ENCODE results near the gene ADGRB3.
"Not testable (repeated sequence)": the region's sequence is repeated elsewhere in the genome, so short reads cannot be mapped to it uniquely, and the experiment has no call there.

Gene ADGRB3

DNA sequence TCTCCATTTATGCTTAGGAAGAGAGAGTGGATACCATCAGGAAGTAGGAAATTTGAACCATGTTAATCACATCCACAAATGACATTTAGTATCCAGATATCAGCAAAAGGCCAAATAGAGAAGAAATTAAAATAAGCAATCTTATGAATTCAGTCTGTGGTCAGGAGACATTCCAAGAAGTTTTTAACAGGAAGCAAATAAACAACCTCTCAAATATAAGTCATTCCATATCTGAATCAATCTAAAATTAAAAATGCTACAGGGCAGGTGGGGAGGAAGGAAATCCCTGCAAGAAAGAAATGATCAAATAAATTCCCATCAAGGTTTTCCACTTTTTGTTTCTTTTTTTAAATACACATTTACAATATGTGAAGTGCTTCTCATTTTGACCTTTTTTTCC lies 641.1 kb downstream of the ADGRB3 start:
- Histone ChIP-seq H3K9me3 (ENCODE audit: control insufficient read depth in 5 of 5, low read length in 5 of 5) (no peaks in the 10 kb centered on the region), H3K36me3 (ENCODE audit: control insufficient read depth in 5 of 5, insufficient read depth in 5 of 5, low read length in 5 of 5) (no peaks in the 10 kb centered on the region), H3K27ac (ENCODE audit: low read depth, low read length) (no peak overlapping the region), H3K4me1 (ENCODE audit: control insufficient read depth in 5 of 5, insufficient read depth in 5 of 5, low read length in 5 of 5) (no peaks in the 10 kb centered on the region), H3K27me3 (ENCODE audit: control insufficient read depth in 5 of 5, insufficient read depth in 4 of 5, low read length in 5 of 5) (no peaks in the 10 kb centered on the region), H3K4me3 (ENCODE audit: low read depth in 1 of 5, low read length in 5 of 5) (no peak overlapping the region), H3K9ac (ENCODE audit: low read length in 5 of 5) (no peak overlapping the region)

DNA sequence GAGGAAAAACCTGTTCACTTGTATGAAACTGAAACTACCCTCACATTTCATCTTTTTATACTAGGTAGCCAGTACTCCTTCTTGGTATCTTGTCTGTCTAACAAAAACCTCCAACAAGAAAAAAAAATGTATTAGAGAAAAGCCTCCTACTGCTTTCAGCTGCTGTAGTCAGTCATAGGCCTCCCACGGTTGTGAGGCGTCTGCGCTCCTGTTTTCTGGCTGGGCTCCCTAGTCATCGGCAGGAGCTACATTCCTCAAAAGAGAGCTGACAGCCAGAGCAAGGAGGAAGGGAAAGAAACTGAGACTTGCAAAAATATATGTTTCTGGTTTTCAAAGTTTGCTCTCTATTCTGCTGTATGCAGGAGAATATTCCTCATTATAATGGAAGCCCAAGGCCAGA lies 644.7 kb downstream of the ADGRB3 start:
- H3K27ac ChIP-seq (ENCODE audit: low read depth, low read length): no peak overlapping the region
- H3K4me1 ChIP-seq (ENCODE audit: control insufficient read depth in 5 of 5, insufficient read depth in 5 of 5, low read length in 5 of 5): no peaks in the 10 kb centered on the region
- no peaks in the 10 kb centered on the region for H3K36me3 ChIP-seq (ENCODE audit: control insufficient read depth in 5 of 5, insufficient read depth in 5 of 5, low read length in 5 of 5)
- no peaks in the 10 kb centered on the region for H3K27me3 ChIP-seq (ENCODE audit: control insufficient read depth in 5 of 5, insufficient read depth in 4 of 5, low read length in 5 of 5)
- H3K4me3 ChIP-seq (ENCODE audit: low read depth in 1 of 5, low read length in 5 of 5): no peak overlapping the region
- no peaks in the 10 kb centered on the region for H3K9me3 ChIP-seq (ENCODE audit: control insufficient read depth in 5 of 5, low read length in 5 of 5)
- no peak overlapping the region for H3K9ac ChIP-seq (ENCODE audit: low read length in 5 of 5)

- no peaks in the 10 kb centered on the region for H3K4me1 ChIP-seq (ENCODE audit: control insufficient read depth in 5 of 5, insufficient read depth in 5 of 5, low read length in 5 of 5)
- H3K27ac ChIP-seq (ENCODE audit: low read depth, low read length): no peak overlapping the region
- no peak overlapping the region for H3K4me3 ChIP-seq (ENCODE audit: low read depth in 1 of 5, low read length in 5 of 5)
- no peaks in the 10 kb centered on the region for H3K9me3 ChIP-seq (ENCODE audit: control insufficient read depth in 5 of 5, low read length in 5 of 5)
- H3K27me3 ChIP-seq (ENCODE audit: control insufficient read depth in 5 of 5, insufficient read depth in 4 of 5, low read length in 5 of 5): no peaks in the 10 kb centered on the region
- no peak overlapping the region for H3K9ac ChIP-seq (ENCODE audit: low read length in 5 of 5)
- H3K36me3 ChIP-seq (ENCODE audit: control insufficient read depth in 5 of 5, insufficient read depth in 5 of 5, low read length in 5 of 5): no peaks in the 10 kb centered on the region
Observed at GRCh38 chr6:69280858-69281257, 645.8 kb downstream of the ADGRB3 start.

DNA sequence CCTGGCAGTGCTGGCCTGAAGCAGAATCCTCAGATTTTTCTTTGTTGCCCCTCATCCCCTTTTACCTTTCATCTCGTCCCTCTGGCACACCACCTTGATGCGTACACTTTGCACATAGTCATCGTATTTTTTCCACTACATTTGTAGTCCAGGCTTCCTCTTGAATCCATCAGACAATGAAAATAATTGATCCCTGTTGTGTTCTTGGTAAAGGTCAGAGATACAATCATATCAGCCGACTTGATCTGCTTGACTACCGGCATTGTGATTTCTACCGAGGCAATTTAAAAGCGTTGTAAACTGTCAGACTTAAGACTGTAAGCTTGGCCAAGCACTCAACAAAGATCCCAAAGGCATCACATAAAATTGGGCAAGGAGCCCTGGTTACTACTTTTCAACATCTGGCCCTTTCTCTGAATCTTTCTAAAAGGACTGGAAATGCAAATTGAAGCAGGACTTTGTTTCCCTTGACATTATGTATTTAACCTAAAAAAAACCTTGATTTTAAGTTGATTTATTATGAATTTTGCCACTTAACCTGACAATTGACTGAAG lies 649.2 kb downstream of the ADGRB3 start:
- Histone ChIP-seq H3K36me3 (ENCODE audit: control insufficient read depth in 5 of 5, insufficient read depth in 5 of 5, low read length in 5 of 5) (no peaks in the 10 kb centered on the region), H3K4me3 (ENCODE audit: low read depth in 1 of 5, low read length in 5 of 5) (no peak overlapping the region), H3K27me3 (ENCODE audit: control insufficient read depth in 5 of 5, insufficient read depth in 4 of 5, low read length in 5 of 5) (no peaks in the 10 kb centered on the region)

GRCh38 chr6:69285054-69285453 lies 650.0 kb downstream of the ADGRB3 start:
- Histone ChIP-seq H3K36me3 (ENCODE audit: control insufficient read depth in 5 of 5, insufficient read depth in 5 of 5, low read length in 5 of 5) (no peaks in the 10 kb centered on the region), H3K9ac (ENCODE audit: low read length in 5 of 5) (no peak overlapping the region), H3K27me3 (ENCODE audit: control insufficient read depth in 5 of 5, insufficient read depth in 4 of 5, low read length in 5 of 5) (no peaks in the 10 kb centered on the region), H3K9me3 (ENCODE audit: control insufficient read depth in 5 of 5, low read length in 5 of 5) (peaks cover 0 to 3% (median 0%) of the 10 kb centered on the region in 5 donors), H3K27ac (ENCODE audit: low read depth, low read length) (no peak overlapping the region), H3K4me3 (ENCODE audit: low read depth in 1 of 5, low read length in 5 of 5) (no peak overlapping the region), H3K4me1 (ENCODE audit: control insufficient read depth in 5 of 5, insufficient read depth in 5 of 5, low read length in 5 of 5) (no peaks in the 10 kb centered on the region)

More for the DNA sequence above, 649.2 kb downstream of the ADGRB3 start:
- no peak overlapping the region for H3K9ac ChIP-seq (ENCODE audit: low read length in 5 of 5)
- H3K4me1 ChIP-seq (ENCODE audit: control insufficient read depth in 5 of 5, insufficient read depth in 5 of 5, low read length in 5 of 5): no peaks in the 10 kb centered on the region
- H3K9me3 ChIP-seq (ENCODE audit: control insufficient read depth in 5 of 5, low read length in 5 of 5): peaks cover 0 to under 1% (median 0%) of the 10 kb centered on the region in 5 donors
- no peak overlapping the region for H3K27ac ChIP-seq (ENCODE audit: low read depth, low read length)

DNA sequence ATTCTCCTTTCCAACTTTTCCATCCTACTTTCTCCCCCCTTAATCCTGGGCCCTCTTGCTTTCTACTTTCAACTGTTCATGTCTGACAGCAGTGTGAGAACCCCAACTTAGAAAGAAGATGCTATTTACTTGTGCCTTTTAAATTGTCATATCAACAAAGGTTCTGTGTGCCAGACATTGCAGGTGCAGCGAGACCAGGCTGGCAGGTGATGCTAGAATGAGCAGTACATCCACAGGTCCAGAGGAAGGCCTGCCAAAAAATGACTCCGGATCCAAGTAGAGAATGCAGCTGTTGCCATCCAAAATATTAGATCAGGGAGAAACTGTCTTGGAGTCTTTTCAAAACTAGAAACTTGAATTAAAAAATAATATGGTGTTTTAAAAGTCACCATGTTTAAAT lies 651.2 kb downstream of the ADGRB3 start:
- Histone ChIP-seq H3K9ac (ENCODE audit: low read length in 5 of 5) (no peak overlapping the region), H3K4me1 (ENCODE audit: control insufficient read depth in 5 of 5, insufficient read depth in 5 of 5, low read length in 5 of 5) (no peaks in the 10 kb centered on the region), H3K9me3 (ENCODE audit: control insufficient read depth in 5 of 5, low read length in 5 of 5) (peaks cover 0 to 3% (median 0%) of the 10 kb centered on the region in 5 donors), H3K4me3 (ENCODE audit: low read depth in 1 of 5, low read length in 5 of 5) (no peak overlapping the region), H3K36me3 (ENCODE audit: control insufficient read depth in 5 of 5, insufficient read depth in 5 of 5, low read length in 5 of 5) (no peaks in the 10 kb centered on the region), H3K27me3 (ENCODE audit: control insufficient read depth in 5 of 5, insufficient read depth in 4 of 5, low read length in 5 of 5) (no peaks in the 10 kb centered on the region), H3K27ac (ENCODE audit: low read depth, low read length) (no peak overlapping the region)

- H3K27ac ChIP-seq (ENCODE audit: low read depth, low read length); H3K9ac ChIP-seq (ENCODE audit: low read length in 5 of 5); H3K27me3 ChIP-seq (ENCODE audit: control insufficient read depth in 5 of 5, insufficient read depth in 4 of 5, low read length in 5 of 5); H3K9me3 ChIP-seq (ENCODE audit: control insufficient read depth in 5 of 5, low read length in 5 of 5); H3K4me1 ChIP-seq (ENCODE audit: control insufficient read depth in 5 of 5, insufficient read depth in 5 of 5, low read length in 5 of 5); H3K36me3 ChIP-seq (ENCODE audit: control insufficient read depth in 5 of 5, insufficient read depth in 5 of 5, low read length in 5 of 5); H3K4me3 ChIP-seq (ENCODE audit: low read depth in 1 of 5, low read length in 5 of 5): not testable (repeated sequence)
Observed at GRCh38 chr6:69288198-69288597, 653.1 kb downstream of the ADGRB3 start.

DNA sequence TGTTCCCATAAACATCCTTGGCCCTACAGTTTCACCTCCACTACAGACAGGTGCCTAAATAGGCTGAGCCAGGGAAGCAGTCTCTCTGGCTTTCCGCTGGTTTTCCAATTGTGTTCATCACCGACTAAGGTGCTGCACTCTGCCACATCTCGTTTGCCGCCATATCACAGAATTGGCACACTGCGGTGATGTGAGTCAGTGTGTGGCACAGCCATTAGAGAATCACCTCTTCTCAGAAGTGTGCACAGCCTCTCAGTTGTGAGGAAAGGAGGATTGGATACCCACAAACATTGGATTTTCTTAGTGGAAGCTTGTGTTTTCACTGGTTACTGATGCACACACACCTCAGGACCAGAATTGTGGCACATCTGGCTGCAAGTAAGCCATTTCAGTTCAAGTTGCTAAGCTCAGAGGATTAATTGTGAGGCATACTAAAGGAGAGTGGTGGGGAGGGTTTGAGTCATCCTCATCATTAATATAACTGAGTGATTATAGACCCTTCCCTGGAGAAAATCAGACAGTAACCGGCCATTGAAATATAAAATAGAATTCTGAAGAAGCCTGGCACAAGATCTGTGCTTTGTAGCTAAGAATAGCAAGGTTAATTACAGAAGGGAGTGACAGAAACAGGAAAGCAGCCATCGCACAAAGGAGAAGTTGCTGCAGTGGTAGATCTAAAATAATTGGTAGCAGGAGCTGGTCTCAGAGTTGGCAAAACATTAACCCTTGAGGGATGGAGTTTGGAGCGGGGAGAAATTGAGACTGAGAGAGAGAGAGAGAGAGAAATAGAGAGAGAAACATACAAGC lies 654.8 kb downstream of the ADGRB3 start:
- no peaks in the 10 kb centered on the region for H3K4me1 ChIP-seq (ENCODE audit: control insufficient read depth in 5 of 5, insufficient read depth in 5 of 5, low read length in 5 of 5)
- H3K9me3 ChIP-seq (ENCODE audit: control insufficient read depth in 5 of 5, low read length in 5 of 5): peaks cover 0 to 3% (median 0%) of the 10 kb centered on the region in 5 donors
- no peaks in the 10 kb centered on the region for H3K36me3 ChIP-seq (ENCODE audit: control insufficient read depth in 5 of 5, insufficient read depth in 5 of 5, low read length in 5 of 5)
- H3K4me3 ChIP-seq (ENCODE audit: low read depth in 1 of 5, low read length in 5 of 5): no peak overlapping the region
- no peak overlapping the region for H3K9ac ChIP-seq (ENCODE audit: low read length in 5 of 5)
- H3K27me3 ChIP-seq (ENCODE audit: control insufficient read depth in 5 of 5, insufficient read depth in 4 of 5, low read length in 5 of 5): no peaks in the 10 kb centered on the region
- H3K27ac ChIP-seq (ENCODE audit: low read depth, low read length): no peak overlapping the region

DNA sequence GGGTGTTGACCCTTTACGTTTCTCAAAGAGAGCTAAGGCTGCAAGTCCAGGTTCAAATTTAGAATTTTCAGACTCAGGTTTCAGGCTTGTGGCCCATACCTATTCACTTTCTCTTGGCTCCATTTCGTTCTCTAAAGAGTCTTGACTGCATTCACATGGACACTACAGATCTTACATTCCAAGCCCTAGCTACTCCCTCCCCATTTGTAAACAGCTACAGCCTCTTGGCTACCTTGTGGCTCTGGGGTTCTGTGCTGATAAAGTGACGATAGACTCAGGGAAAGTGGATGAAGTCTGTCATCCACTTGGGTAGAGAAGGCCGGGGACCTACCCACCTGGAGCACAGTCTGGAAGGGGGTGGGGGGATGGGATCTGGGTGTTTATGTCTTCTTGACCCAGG lies 658.4 kb downstream of the ADGRB3 start:
- no peaks in the 10 kb centered on the region for H3K4me1 ChIP-seq (ENCODE audit: control insufficient read depth in 5 of 5, insufficient read depth in 5 of 5, low read length in 5 of 5)
- no peak overlapping the region for H3K27ac ChIP-seq (ENCODE audit: low read depth, low read length)
- H3K36me3 ChIP-seq (ENCODE audit: control insufficient read depth in 5 of 5, insufficient read depth in 5 of 5, low read length in 5 of 5): no peaks in the 10 kb centered on the region
- no peaks in the 10 kb centered on the region for H3K27me3 ChIP-seq (ENCODE audit: control insufficient read depth in 5 of 5, insufficient read depth in 4 of 5, low read length in 5 of 5)
- H3K9me3 ChIP-seq (ENCODE audit: control insufficient read depth in 5 of 5, low read length in 5 of 5): peaks cover 0 to 3% (median 0%) of the 10 kb centered on the region in 5 donors
- no peak overlapping the region for H3K4me3 ChIP-seq (ENCODE audit: low read depth in 1 of 5, low read length in 5 of 5)
- no peak overlapping the region for H3K9ac ChIP-seq (ENCODE audit: low read length in 5 of 5)

GRCh38 chr6:69294407-69294806 lies 659.3 kb downstream of the ADGRB3 start:
- no peak overlapping the region for H3K4me3 ChIP-seq (ENCODE audit: low read depth in 1 of 5, low read length in 5 of 5)
- no peaks in the 10 kb centered on the region for H3K36me3 ChIP-seq (ENCODE audit: control insufficient read depth in 5 of 5, insufficient read depth in 5 of 5, low read length in 5 of 5)
- no peaks in the 10 kb centered on the region for H3K4me1 ChIP-seq (ENCODE audit: control insufficient read depth in 5 of 5, insufficient read depth in 5 of 5, low read length in 5 of 5)
- no peak overlapping the region for H3K27ac ChIP-seq (ENCODE audit: low read depth, low read length)
- H3K9ac ChIP-seq (ENCODE audit: low read length in 5 of 5): no peak overlapping the region
- peaks cover 0 to under 1% (median 0%) of the 10 kb centered on the region in 5 donors for H3K9me3 ChIP-seq (ENCODE audit: control insufficient read depth in 5 of 5, low read length in 5 of 5)
- H3K27me3 ChIP-seq (ENCODE audit: control insufficient read depth in 5 of 5, insufficient read depth in 4 of 5, low read length in 5 of 5): no peaks in the 10 kb centered on the region

Data from subcutaneous abdominal adipose tissue (tissue), 5 donors.